ENCODE measurements around the gene ZNF436.

ZNF436 gene

GRCh38 chr1:23341931-23342692 is 27.5 kb downstream of the ZNF436 start:
- H4K20me1 ChIP-seq (ENCODE audit: insufficient read depth, low read length), result peaks cover 62% of the 10 kb centered on the region

GRCh38 chr1:23339632-23340031 is 30.0 kb downstream of the ZNF436 start:
- ATAC-seq (ENCODE audit: insufficient read depth, low read depth) (no peak), DNase-seq (no peak)
- H3K9ac ChIP-seq (ENCODE audit: low read depth, low read length), result no peak overlapping the region
- peaks cover 71% of the 10 kb centered on the region for H3K36me3 ChIP-seq (ENCODE audit: insufficient read depth, low read length)
- no peak overlapping the region; the same call in 1 of the 2 replicates for H3K27ac ChIP-seq (ENCODE audit: low read length)
- H3K4me1 ChIP-seq (ENCODE audit: insufficient read depth, low read length), result peaks cover 51% of the 10 kb centered on the region
- no peaks in the 10 kb centered on the region for H3K9me3 ChIP-seq (ENCODE audit: insufficient read depth, low read length, severe bottlenecking)
- peaks cover 79% of the 10 kb centered on the region for H4K20me1 ChIP-seq (ENCODE audit: insufficient read depth, low read length)
- no peaks in the 10 kb centered on the region for H3K27me3 ChIP-seq (ENCODE audit: insufficient read depth, low read length, poor library complexity)
- H3K79me2 ChIP-seq (ENCODE audit: insufficient read depth, low read length), result peaks cover 94% of the 10 kb centered on the region
- no peak overlapping the region for H2AFZ ChIP-seq (ENCODE audit: low read depth, low read length)
- H3K4me3 ChIP-seq (ENCODE audit: low read depth in 1 of 2, low read length in 2 of 2), result peak overlapping the region in 1 of 2 experiments; percentile 24; a peak in 1 of 4 replicates
- TF ChIP-seq EZH2 (IDR thresholded peaks at IDR 0.05; ENCODE audit: borderline replicate concordance, low read depth, low read length, severe bottlenecking) (no peak), CTCF (IDR thresholded peaks at IDR 0.05; ENCODE audit: borderline replicate concordance, extremely low read depth, low read length, poor library complexity, severe bottlenecking) (no peak)
- peak overlapping the region; percentile 85; the same call in 1 of the 2 replicates for H3K4me2 ChIP-seq (ENCODE audit: insufficient read depth, low read length)

More at GRCh38 chr1:23341931-23342692, 27.5 kb downstream of the ZNF436 start:
- Histone ChIP-seq H3K27ac (ENCODE audit: low read length) (peak overlapping the region; percentile 85), H3K4me3 (ENCODE audit: low read depth in 1 of 2, low read length in 2 of 2) (peak overlapping the region; percentile 77 to 87), H3K9ac (ENCODE audit: low read depth, low read length) (peak overlapping the region; percentile 98), H3K9me3 (ENCODE audit: insufficient read depth, low read length, severe bottlenecking) (no peaks in the 10 kb centered on the region), H3K36me3 (ENCODE audit: insufficient read depth, low read length) (peaks cover 54% of the 10 kb centered on the region), H3K27me3 (ENCODE audit: insufficient read depth, low read length, poor library complexity) (no peaks in the 10 kb centered on the region), H3K4me1 (ENCODE audit: insufficient read depth, low read length) (peaks cover 54% of the 10 kb centered on the region), H3K79me2 (ENCODE audit: insufficient read depth, low read length) (peaks cover 78% of the 10 kb centered on the region), H2AFZ (ENCODE audit: low read depth, low read length) (no peak overlapping the region), H3K4me2 (ENCODE audit: insufficient read depth, low read length) (peak overlapping the region; percentile 85)
- ATAC-seq (ENCODE audit: insufficient read depth, low read depth) (no peak), DNase-seq (no peak)
- no peak for TF ChIP-seq CTCF (IDR thresholded peaks at IDR 0.05; ENCODE audit: borderline replicate concordance, extremely low read depth, low read length, poor library complexity, severe bottlenecking)
- TF ChIP-seq EZH2 (IDR thresholded peaks at IDR 0.05; ENCODE audit: borderline replicate concordance, low read depth, low read length, severe bottlenecking), result no peak

- H3K36me3 ChIP-seq (ENCODE audit: insufficient read depth, low read length), result peaks cover 87% of the 10 kb centered on the region
- TF ChIP-seq CTCF (IDR thresholded peaks at IDR 0.05; ENCODE audit: borderline replicate concordance, extremely low read depth, low read length, poor library complexity, severe bottlenecking) (no peak), EZH2 (IDR thresholded peaks at IDR 0.05; ENCODE audit: borderline replicate concordance, low read depth, low read length, severe bottlenecking) (no peak)
- peaks cover 91% of the 10 kb centered on the region for H4K20me1 ChIP-seq (ENCODE audit: insufficient read depth, low read length)
- H3K4me3 ChIP-seq (ENCODE audit: low read depth in 1 of 2, low read length in 2 of 2), result no peak overlapping the region
- H3K9me3 ChIP-seq (ENCODE audit: insufficient read depth, low read length, severe bottlenecking), result no peaks in the 10 kb centered on the region
- no peaks in the 10 kb centered on the region for H3K27me3 ChIP-seq (ENCODE audit: insufficient read depth, low read length, poor library complexity)
- no peak overlapping the region for H3K27ac ChIP-seq (ENCODE audit: low read length)
- H3K4me1 ChIP-seq (ENCODE audit: insufficient read depth, low read length), result peaks cover 51% of the 10 kb centered on the region
- ATAC-seq (ENCODE audit: insufficient read depth, low read depth), result no peak
- DNase-seq, result no peak
- peak overlapping the region; percentile 85; the same call in 1 of the 2 replicates for H3K4me2 ChIP-seq (ENCODE audit: insufficient read depth, low read length)
- no peak overlapping the region for H2AFZ ChIP-seq (ENCODE audit: low read depth, low read length)
- H3K9ac ChIP-seq (ENCODE audit: low read depth, low read length), result no peak overlapping the region
- H3K79me2 ChIP-seq (ENCODE audit: insufficient read depth, low read length), result peaks cover 97% of the 10 kb centered on the region
These were observed 31.8 kb downstream of the ZNF436 start for GRCh38 chr1:23337869-23338268.
